K562 (cell line): Measurements from ENCODE around the gene GFOD1.

Source experiments
- EZH2 ChIP-seq: IDR thresholded peaks from 2 replicates; pipeline ENCODE4 v1.6.1; 2012; ENCODE audit warnings: low read depth, mild to moderate bottlenecking, inconsistent platforms, low read length, borderline replicate concordance
- KLF16 ChIP-seq: IDR thresholded peaks from 2 replicates; pipeline ENCODE4 v1.6.1; 2016; ENCODE audit warnings: antibody characterized with exemption
- RFX5 ChIP-seq: IDR thresholded peaks from 2 replicates; pipeline ENCODE4 v1.6.1; 2011; ENCODE audit warnings: low read depth, mild to moderate bottlenecking, improper control_type of control experiment, low read length
- TF ChIP-seq, protein P1 (sequence below), 2 experiments: IDR thresholded peaks in 1 of 2; conservative IDR thresholded peaks in 1 of 2; 2 replicates each; pipeline ENCODE4 v1.6.1; 2016; ENCODE audit warnings: low read depth in 2 of 2, mild to moderate bottlenecking in 1 of 2, missing compliant biosample characterization in 1 of 2, missing genetic modification characterization in 1 of 2, moderate library complexity in 1 of 2
- TF ChIP-seq, protein P2 (sequence below): sonication (generic); formaldehyde crosslinking; IDR thresholded peaks from 2 replicates; pipeline ENCODE4 v1.8.0; 2022; ENCODE audit warnings: mild to moderate bottlenecking, missing genetic modification reagents

DNA sequence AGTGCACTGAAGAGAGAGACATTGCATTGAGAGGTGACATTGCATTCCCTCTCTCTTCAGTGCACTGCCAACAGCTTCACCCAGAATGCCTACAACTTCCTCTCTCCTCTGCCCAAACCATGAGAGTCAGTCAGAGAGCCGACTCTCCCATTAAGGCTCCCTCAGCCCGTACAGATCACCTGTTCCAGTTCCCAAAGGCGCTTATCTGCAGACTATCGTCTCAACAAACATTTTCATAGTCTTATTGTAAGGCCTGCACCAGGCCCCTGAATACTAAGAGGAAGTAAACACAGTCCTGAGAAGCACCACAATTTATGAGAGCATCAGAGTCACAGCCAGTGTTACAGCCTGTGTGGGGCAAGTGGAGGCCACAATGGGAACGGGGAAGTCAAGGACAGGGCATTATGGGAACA, 53.7 kb downstream of the GFOD1 start:
- TF ChIP-seq, protein P1, sequence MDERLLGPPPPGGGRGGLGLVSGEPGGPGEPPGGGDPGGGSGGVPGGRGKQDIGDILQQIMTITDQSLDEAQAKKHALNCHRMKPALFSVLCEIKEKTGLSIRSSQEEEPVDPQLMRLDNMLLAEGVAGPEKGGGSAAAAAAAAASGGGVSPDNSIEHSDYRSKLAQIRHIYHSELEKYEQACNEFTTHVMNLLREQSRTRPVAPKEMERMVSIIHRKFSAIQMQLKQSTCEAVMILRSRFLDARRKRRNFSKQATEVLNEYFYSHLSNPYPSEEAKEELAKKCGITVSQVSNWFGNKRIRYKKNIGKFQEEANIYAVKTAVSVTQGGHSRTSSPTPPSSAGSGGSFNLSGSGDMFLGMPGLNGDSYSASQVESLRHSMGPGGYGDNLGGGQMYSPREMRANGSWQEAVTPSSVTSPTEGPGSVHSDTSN (CRISPR knock-in tag; IDR thresholded peaks at IDR 0.05; ENCODE audit: low read depth) = no peak
- TF ChIP-seq, protein P1 (tag; conservative IDR thresholded peaks at IDR 0.05; ENCODE audit: low read depth) = no peak
- TF ChIP-seq, protein P2, sequence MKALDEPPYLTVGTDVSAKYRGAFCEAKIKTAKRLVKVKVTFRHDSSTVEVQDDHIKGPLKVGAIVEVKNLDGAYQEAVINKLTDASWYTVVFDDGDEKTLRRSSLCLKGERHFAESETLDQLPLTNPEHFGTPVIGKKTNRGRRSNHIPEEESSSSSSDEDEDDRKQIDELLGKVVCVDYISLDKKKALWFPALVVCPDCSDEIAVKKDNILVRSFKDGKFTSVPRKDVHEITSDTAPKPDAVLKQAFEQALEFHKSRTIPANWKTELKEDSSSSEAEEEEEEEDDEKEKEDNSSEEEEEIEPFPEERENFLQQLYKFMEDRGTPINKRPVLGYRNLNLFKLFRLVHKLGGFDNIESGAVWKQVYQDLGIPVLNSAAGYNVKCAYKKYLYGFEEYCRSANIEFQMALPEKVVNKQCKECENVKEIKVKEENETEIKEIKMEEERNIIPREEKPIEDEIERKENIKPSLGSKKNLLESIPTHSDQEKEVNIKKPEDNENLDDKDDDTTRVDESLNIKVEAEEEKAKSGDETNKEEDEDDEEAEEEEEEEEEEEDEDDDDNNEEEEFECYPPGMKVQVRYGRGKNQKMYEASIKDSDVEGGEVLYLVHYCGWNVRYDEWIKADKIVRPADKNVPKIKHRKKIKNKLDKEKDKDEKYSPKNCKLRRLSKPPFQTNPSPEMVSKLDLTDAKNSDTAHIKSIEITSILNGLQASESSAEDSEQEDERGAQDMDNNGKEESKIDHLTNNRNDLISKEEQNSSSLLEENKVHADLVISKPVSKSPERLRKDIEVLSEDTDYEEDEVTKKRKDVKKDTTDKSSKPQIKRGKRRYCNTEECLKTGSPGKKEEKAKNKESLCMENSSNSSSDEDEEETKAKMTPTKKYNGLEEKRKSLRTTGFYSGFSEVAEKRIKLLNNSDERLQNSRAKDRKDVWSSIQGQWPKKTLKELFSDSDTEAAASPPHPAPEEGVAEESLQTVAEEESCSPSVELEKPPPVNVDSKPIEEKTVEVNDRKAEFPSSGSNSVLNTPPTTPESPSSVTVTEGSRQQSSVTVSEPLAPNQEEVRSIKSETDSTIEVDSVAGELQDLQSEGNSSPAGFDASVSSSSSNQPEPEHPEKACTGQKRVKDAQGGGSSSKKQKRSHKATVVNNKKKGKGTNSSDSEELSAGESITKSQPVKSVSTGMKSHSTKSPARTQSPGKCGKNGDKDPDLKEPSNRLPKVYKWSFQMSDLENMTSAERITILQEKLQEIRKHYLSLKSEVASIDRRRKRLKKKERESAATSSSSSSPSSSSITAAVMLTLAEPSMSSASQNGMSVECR (CRISPR knock-in tag) = no peak
- TF ChIP-seq KLF16 = no peak
- no peak for TF ChIP-seq EZH2
- TF ChIP-seq RFX5 = no peak
